Karpas-422 (cell line): ENCODE measurements around the gene TMEM52. TPM values are rescaled to one million over a fixed set of nuclear protein-coding genes. Genes with fewer than 3 reads are reported as not detected.
"Not testable (repeated sequence)": the region's sequence is repeated elsewhere in the genome, so short reads cannot be mapped to it uniquely, and the experiment has no call there.

ENCODE experiments used
- DNase-seq: peaks from one replicate; pipeline ENCODE4 v3.0.0-alpha.2; 2015
- H2AFZ ChIP-seq: fragments of 200-600 bp; sonication (generic); 2 replicates; pipeline ENCODE4 v1.6.1; 2014; ENCODE audit warnings: antibody characterized with exemption, low read length, mixed read lengths
- H3K27ac ChIP-seq: fragments of 200-600 bp; sonication (generic); 2 replicates; pipeline ENCODE4 v1.5.1; 2014; ENCODE audit warnings: mild to moderate bottlenecking, low read length, moderate library complexity
- H3K27me3 ChIP-seq: fragments of 200-600 bp; sonication (generic); 2 replicates; pipeline ENCODE4 v1.6.1; 2014; ENCODE audit warnings: low read length, mixed read lengths
- H3K36me3 ChIP-seq: fragments of 200-600 bp; sonication (generic); 2 replicates; pipeline ENCODE4 v1.6.1; 2014; ENCODE audit warnings: low read length, mixed read lengths; ENCODE audit not compliant: insufficient read depth
- H3K4me1 ChIP-seq: fragments of 200-600 bp; sonication (generic); 2 replicates; pipeline ENCODE4 v1.6.1; 2014; ENCODE audit warnings: mild to moderate bottlenecking, low read length, mixed read lengths
- H3K4me2 ChIP-seq: fragments of 200-600 bp; sonication (generic); 2 replicates; pipeline ENCODE4 v1.6.1; 2014; ENCODE audit warnings: low read length, low read depth, mild to moderate bottlenecking; ENCODE audit not compliant: poor library complexity, severe bottlenecking
- H3K4me3 ChIP-seq: fragments of 200-600 bp; sonication (generic); 2 replicates; pipeline ENCODE4 v1.5.1; 2014; ENCODE audit warnings: mild to moderate bottlenecking, antibody characterized with exemption, low read length, mixed read lengths
- H3K79me2 ChIP-seq: fragments of 200-600 bp; sonication (generic); 2 replicates; pipeline ENCODE4 v1.6.1; 2014; ENCODE audit warnings: mild to moderate bottlenecking, low read length, mixed read lengths
- H3K9ac ChIP-seq: fragments of 200-600 bp; sonication (generic); 2 replicates; pipeline ENCODE4 v1.6.0; 2014; ENCODE audit warnings: low read length
- H3K9me2 ChIP-seq: fragments of 200-600 bp; sonication (generic), shearing (Covaris generic); replicated peaks from 2 replicates; pipeline ENCODE4 v1.6.0; 2014; ENCODE audit warnings: mild to moderate bottlenecking, low read length, moderate library complexity; ENCODE audit not compliant: insufficient read depth
- H3K9me3 ChIP-seq: fragments of 300-700, 200-600 bp; sonication (generic); 2 replicates; pipeline ENCODE4 v1.6.1; 2014; ENCODE audit warnings: low read length, mixed read lengths
- H4K20me1 ChIP-seq: fragments of 200-600 bp; sonication (generic); 2 replicates; pipeline ENCODE4 v1.6.1; 2014; ENCODE audit warnings: mild to moderate bottlenecking, antibody characterized with exemption, low read length, low read depth; ENCODE audit not compliant: insufficient read depth
- total RNA-seq: library from RNA; depleted of rRNA; stranded (reverse); fragments of >200 nt; shearing (Covaris generic); gene quantifications from 2 replicates; pipeline ENCODE4 v1.2.3, GENCODE V29; 2014; ENCODE audit warnings: low replicate concordance

Gene TMEM52
- total RNA-seq, 1 experiment from 2014 or later, result not detected

- Histone ChIP-seq H3K27ac (no peak overlapping the region), H4K20me1 (no peaks in the 10 kb centered on the region), H2AFZ (no peak overlapping the region), H3K79me2 (no peaks in the 10 kb centered on the region), H3K36me3 (no peaks in the 10 kb centered on the region), H3K4me2 (no peak overlapping the region), H3K9me3 (peaks cover 5% of the 10 kb centered on the region; the same call in 1 of the 2 replicates), H3K9ac (no peak overlapping the region), H3K4me3 (no peak overlapping the region), H3K4me1 (peaks cover 12% of the 10 kb centered on the region), H3K9me2 (no peaks in the 10 kb centered on the region), H3K27me3 (no peaks in the 10 kb centered on the region)
- no peak for DNase-seq
Measured at GRCh38 chr1:1938276-1938573, 19.1 kb upstream of the TMEM52 start.

GRCh38 chr1:1937549-1938275, 18.6 kb upstream of the TMEM52 start:
- H3K27me3 ChIP-seq, result no peaks in the 10 kb centered on the region
- H4K20me1 ChIP-seq, result no peaks in the 10 kb centered on the region
- H3K27ac ChIP-seq, result no peak overlapping the region
- peaks cover 5% of the 10 kb centered on the region; the same call in 1 of the 2 replicates for H3K9me3 ChIP-seq
- DNase-seq, result no peak
- H3K4me1 ChIP-seq, result peaks cover 7% of the 10 kb centered on the region
- no peaks in the 10 kb centered on the region for H3K79me2 ChIP-seq
- no peak overlapping the region for H3K4me2 ChIP-seq
- no peaks in the 10 kb centered on the region for H3K9me2 ChIP-seq
- no peak overlapping the region for H3K4me3 ChIP-seq
- H3K9ac ChIP-seq, result no peak overlapping the region
- no peak overlapping the region for H2AFZ ChIP-seq
- H3K36me3 ChIP-seq, result no peaks in the 10 kb centered on the region

GRCh38 chr1:1937061-1937460, 18.0 kb upstream of the TMEM52 start:
- Histone ChIP-seq H3K79me2 (no peaks in the 10 kb centered on the region), H2AFZ (no peak overlapping the region), H4K20me1 (no peaks in the 10 kb centered on the region), H3K36me3 (no peaks in the 10 kb centered on the region), H3K27me3 (no peaks in the 10 kb centered on the region), H3K4me1 (peaks cover under 1% of the 10 kb centered on the region), H3K9me3 (peaks cover 5% of the 10 kb centered on the region; the same call in 1 of the 2 replicates), H3K4me2 (no peak overlapping the region), H3K9ac (no peak overlapping the region), H3K4me3 (no peak overlapping the region), H3K27ac (no peak overlapping the region), H3K9me2 (no peaks in the 10 kb centered on the region)
- DNase-seq, result no peak

- not testable (repeated sequence) for DNase-seq, H3K9me3 ChIP-seq, H3K27ac ChIP-seq, H2AFZ ChIP-seq, H3K4me1 ChIP-seq, H3K9me2 ChIP-seq, H4K20me1 ChIP-seq, H3K4me2 ChIP-seq, H3K79me2 ChIP-seq, H3K27me3 ChIP-seq, H3K36me3 ChIP-seq, H3K4me3 ChIP-seq, H3K9ac ChIP-seq
Measured at GRCh38 chr1:1934848-1935247, 15.8 kb upstream of the TMEM52 start.

DNA sequence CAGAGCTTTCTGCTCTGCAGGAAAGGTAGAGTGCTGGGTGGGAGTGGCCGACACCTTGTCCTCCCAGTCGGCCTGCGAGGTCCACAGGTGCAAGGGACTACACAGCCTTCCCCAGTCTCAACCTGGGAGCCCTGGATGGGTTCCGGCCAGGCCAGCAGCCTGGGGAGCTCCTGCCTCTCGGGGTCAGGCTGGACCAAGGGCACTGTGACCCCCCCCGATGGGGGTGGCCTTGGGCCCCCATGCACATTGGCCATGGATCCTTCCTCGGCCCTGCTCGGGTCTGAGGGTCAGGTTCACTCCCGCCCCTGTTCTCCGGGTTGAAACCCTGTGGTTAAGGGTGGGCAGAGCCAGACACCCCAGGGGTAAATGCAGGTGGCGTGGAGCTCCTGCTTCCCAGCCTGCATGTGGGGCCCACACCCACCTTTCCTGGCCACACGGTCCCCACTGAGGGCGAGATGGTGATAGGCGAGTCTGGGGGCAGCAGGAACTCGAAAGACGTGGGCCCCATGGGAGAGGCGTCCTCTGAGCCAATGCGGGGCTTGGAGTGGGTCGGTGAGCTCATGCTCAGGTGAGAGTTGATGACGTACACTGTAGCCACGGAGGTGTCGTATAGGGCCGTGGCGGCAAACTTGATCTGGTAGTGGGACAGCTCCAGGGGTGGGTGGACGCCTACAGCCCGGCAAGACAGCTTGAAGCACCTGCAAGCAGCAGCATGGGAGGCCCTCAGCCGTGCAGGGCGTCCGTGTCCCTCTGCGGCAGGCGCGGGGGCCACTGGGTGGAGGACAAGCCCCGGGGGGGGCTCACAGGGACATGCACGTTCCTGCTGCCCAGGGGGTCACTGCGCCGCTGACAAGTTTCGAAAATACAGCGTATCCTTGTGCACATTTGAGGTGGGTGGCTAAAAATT, 10.8 kb upstream of the TMEM52 start:
- H3K27me3 ChIP-seq, result no peaks in the 10 kb centered on the region
- H3K27ac ChIP-seq, result no peak overlapping the region
- no peak overlapping the region for H2AFZ ChIP-seq
- H3K4me3 ChIP-seq, result no peak overlapping the region
- no peak for DNase-seq
- no peak overlapping the region for H3K9ac ChIP-seq
- peaks cover 3% of the 10 kb centered on the region; the same call in 1 of the 2 replicates for H3K9me3 ChIP-seq
- no peaks in the 10 kb centered on the region for H3K4me1 ChIP-seq
- H3K79me2 ChIP-seq, result no peaks in the 10 kb centered on the region
- no peaks in the 10 kb centered on the region for H4K20me1 ChIP-seq
- H3K36me3 ChIP-seq, result no peaks in the 10 kb centered on the region
- no peak overlapping the region for H3K4me2 ChIP-seq
- no peaks in the 10 kb centered on the region for H3K9me2 ChIP-seq

DNA sequence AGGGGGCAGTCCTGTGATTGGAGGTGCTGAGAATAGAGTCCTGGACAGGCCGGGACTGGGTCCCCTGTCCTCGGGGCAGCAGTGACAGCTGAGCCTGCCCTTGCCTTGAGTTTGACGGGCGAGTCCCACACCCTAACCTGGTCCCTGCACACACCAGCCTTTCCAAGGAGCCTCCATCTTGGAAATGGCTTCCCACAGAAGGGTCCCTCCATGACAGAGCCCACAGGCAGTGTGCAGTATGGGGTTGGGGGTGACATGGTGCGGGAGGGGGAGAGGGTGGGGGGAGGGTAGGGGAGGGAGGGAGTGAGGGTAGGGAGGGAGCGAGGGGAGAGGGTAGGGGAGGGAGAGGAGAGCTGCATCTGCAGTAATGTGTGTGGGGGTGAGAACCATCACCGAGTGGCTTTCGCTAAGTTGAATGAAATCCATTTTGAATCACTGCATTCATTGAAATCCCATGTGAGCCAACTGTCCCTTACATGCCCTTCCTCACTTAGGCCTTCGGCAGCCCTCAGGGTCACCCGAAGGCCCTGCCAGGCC, 10.1 kb upstream of the TMEM52 start:
- Histone ChIP-seq H3K27me3 (no peaks in the 10 kb centered on the region), H3K9me2 (no peaks in the 10 kb centered on the region), H2AFZ (no peak overlapping the region), H3K79me2 (no peaks in the 10 kb centered on the region), H4K20me1 (no peaks in the 10 kb centered on the region), H3K27ac (no peak overlapping the region), H3K4me2 (no peak overlapping the region), H3K4me3 (no peak overlapping the region), H3K4me1 (no peaks in the 10 kb centered on the region), H3K9ac (no peak overlapping the region), H3K9me3 (no peaks in the 10 kb centered on the region; the same call in 1 of the 2 replicates), H3K36me3 (no peaks in the 10 kb centered on the region)
- no peak for DNase-seq

- no peaks in the 10 kb centered on the region for H3K79me2 ChIP-seq
- no peak overlapping the region for H2AFZ ChIP-seq
- no peak overlapping the region for H3K4me3 ChIP-seq
- no peak overlapping the region for H3K4me2 ChIP-seq
- no peak overlapping the region for H3K27ac ChIP-seq
- H4K20me1 ChIP-seq, result no peaks in the 10 kb centered on the region
- H3K9ac ChIP-seq, result no peak overlapping the region
- H3K4me1 ChIP-seq, result no peaks in the 10 kb centered on the region
- no peak for DNase-seq
- no peaks in the 10 kb centered on the region for H3K27me3 ChIP-seq
- no peaks in the 10 kb centered on the region for H3K36me3 ChIP-seq
- H3K9me3 ChIP-seq, result no peaks in the 10 kb centered on the region
- no peaks in the 10 kb centered on the region for H3K9me2 ChIP-seq
Measured at GRCh38 chr1:1928231-1929101, 9.4 kb upstream of the TMEM52 start.
